K562 (cell line): ENCODE results near the gene SEPTIN6. TPM values are rescaled to one million over a fixed set of nuclear protein-coding genes. Genes with fewer than 3 reads are reported as not detected.

Experiments used
- REST ChIP-seq, 2 experiments: fragments of 450-650 bp; formaldehyde crosslinking in 1 of 2; IDR thresholded peaks; 2 replicates each; pipeline versions ENCODE4 v1.4.0 to v1.6.1; 2014 to 2020; ENCODE audit warnings: mild to moderate bottlenecking in 2 of 2, borderline replicate concordance in 1 of 2, low read depth in 1 of 2
- RFX7 ChIP-seq: fragments of 250-450 bp; sonication (Bioruptor Pico); IDR thresholded peaks from 2 replicates; pipeline ENCODE4 v1.5.1; 2021; ENCODE audit warnings: mild to moderate bottlenecking
- polyA plus RNA-seq, 8 experiments: library from polyadenylated mRNA; depleted of rRNA in 4 of 8; stranded (reverse) in 5 of 8; unstranded in 3 of 8; fragments of >200 nt; fragmentation: Nextera tagmentation in 2 of 8; fragmentation: Illumina TruSeq in 1 of 8; extraction: Ambion mirVana in 2 of 8; extraction: Trizol in 1 of 8; gene quantifications; 2 replicates each; pipeline versions ENCODE4 v1.2.1 to v1.2.3, GENCODE V29; 2011 to 2014; ENCODE audit warnings: inconsistent platforms in 1 of 8, missing spikeins in 1 of 8
- total RNA-seq, 7 experiments: library from RNA; depleted of rRNA in 6 of 7; stranded (reverse); fragments of >200 nt in 6 of 7; fragmentation: Illumina TruSeq in 2 of 7; extraction: Trizol in 2 of 7; gene quantifications; 2 replicates each; pipeline versions ENCODE4 v1.2.1 to v1.2.3, GENCODE V29; 2011 to 2021; ENCODE audit warnings: low replicate concordance in 1 of 7
- TF ChIP-seq, protein P1 (sequence below), 3 experiments: fragments of 200-800 bp in 1 of 3; fragments of 250-450 bp in 1 of 3; fragments of 450-650 bp in 1 of 3; sonication (Bioruptor Pico) in 1 of 3; sonication (Bioruptor generic) in 1 of 3; formaldehyde crosslinking in 1 of 3; IDR thresholded peaks; 2 replicates each; pipeline versions ENCODE4 v1.6.1 to v1.8.0; 2016 to 2022; ENCODE audit warnings: mild to moderate bottlenecking in 2 of 3, missing genetic modification characterization in 2 of 3, missing compliant biosample characterization in 1 of 3, moderate library complexity in 1 of 3

SEPTIN6 gene
- total and polyA plus RNA-seq, 9 of the 15 experiments (the other 6 are each of a cell fraction or from before 2014, with no cell fraction given): 8.4 to 67.0 (median 37.8) TPM

DNA sequence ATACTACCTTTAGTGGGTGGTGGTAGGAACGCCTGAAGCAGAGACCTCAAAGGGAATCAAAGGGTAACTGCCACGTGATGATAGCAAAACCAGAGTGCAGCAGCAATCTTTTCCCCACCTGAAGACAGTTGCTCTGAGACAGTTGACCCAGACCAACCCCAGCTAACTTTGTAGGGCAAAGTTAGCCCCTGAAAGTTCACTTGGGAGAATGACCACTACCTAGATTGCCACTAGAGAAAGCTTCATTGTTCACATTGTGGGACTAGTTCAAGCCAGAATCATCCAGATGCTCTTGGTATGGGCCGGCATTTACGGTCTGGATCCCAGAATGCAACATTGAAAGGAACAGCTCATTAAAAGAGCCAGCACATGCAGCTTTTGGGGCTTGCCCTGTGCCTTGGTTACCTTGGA lies 4.1 kb downstream of the SEPTIN6 start (continued):
- TF ChIP-seq REST (IDR thresholded peaks at IDR 0.05; ENCODE audit: borderline replicate concordance) (peak; percentile 73), REST (CRISPR knock-in tag; IDR thresholded peaks at IDR 0.05; ENCODE audit: low read depth) (no peak), RFX7 (CRISPR knock-in tag) (no peak)
- TF ChIP-seq, protein P1, sequence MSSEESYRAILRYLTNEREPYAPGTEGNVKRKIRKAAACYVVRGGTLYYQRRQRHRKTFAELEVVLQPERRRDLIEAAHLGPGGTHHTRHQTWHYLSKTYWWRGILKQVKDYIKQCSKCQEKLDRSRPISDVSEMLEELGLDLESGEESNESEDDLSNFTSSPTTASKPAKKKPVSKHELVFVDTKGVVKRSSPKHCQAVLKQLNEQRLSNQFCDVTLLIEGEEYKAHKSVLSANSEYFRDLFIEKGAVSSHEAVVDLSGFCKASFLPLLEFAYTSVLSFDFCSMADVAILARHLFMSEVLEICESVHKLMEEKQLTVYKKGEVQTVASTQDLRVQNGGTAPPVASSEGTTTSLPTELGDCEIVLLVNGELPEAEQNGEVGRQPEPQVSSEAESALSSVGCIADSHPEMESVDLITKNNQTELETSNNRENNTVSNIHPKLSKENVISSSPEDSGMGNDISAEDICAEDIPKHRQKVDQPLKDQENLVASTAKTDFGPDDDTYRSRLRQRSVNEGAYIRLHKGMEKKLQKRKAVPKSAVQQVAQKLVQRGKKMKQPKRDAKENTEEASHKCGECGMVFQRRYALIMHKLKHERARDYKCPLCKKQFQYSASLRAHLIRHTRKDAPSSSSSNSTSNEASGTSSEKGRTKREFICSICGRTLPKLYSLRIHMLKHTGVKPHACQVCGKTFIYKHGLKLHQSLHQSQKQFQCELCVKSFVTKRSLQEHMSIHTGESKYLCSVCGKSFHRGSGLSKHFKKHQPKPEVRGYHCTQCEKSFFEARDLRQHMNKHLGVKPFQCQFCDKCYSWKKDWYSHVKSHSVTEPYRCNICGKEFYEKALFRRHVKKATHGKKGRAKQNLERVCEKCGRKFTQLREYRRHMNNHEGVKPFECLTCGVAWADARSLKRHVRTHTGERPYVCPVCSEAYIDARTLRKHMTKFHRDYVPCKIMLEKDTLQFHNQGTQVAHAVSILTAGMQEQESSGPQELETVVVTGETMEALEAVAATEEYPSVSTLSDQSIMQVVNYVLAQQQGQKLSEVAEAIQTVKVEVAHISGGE (CRISPR knock-in tag; IDR thresholded peaks at IDR 0.05): no peak
